Urothelium cell line (cell line): ENCODE measurements around the gene LPAR2.

Experiments
- DNase-seq: peaks from one replicate; pipeline ENCODE4 v3.0.0; 2011; ENCODE audit warnings: low spot score, mixed read lengths
- FAIRE-seq: peaks from 2 replicates; lab custom pipeline; 2011; peaks lifted over from hg19 to GRCh38; lab: Jason Lieb, UNC

Gene LPAR2

DNA sequence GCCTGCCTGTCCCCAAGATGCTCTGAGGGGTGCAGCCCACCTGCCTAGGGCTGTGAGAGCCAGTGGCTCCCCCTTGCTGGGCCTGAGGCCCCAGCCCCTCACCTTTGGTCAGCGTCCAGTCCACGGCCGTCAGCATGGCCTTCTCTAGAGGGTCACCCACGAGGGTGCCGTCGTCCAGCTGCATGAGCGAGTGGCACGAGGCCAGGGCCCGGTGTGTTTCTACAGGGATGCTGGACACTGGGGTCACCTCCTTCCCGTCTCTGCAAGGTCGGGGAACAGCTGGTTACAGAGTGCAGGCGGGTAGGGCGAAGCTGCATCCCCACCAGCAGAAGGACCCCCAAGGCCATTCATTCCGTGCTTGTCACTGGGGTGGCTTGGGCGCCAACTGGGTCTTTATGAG lies 26.4 kb upstream of the LPAR2 start:
- FAIRE-seq = no peak
- DNase-seq = no peak

DNA sequence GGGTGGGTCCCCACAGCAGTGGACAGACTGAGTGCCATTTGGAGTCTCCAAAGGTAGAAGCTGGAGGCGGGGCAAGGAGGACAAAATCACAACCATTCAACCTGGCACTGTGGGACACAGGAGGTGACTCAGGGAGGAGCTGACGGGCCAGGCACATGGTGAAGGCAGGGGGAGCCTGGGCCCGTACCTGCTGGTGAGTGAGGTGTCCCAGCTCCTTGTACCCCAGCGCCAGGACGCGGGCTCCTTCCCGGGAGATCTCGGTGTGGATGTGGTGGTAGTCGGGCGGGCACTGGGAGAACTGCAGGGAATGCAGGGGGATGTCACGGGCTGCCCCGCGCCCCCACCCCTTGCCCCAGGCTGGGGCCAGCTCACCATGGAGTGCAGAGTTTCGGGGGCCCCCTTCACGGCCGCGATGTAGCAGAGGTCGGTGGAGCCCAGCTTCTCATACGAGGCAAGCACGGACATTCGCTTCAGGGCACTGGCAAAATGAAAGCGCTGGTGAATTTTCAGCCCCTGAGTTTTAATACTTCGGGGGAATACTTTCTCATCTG lies 25.7 kb upstream of the LPAR2 start:
- DNase-seq = no peak
- no peak for FAIRE-seq

DNA sequence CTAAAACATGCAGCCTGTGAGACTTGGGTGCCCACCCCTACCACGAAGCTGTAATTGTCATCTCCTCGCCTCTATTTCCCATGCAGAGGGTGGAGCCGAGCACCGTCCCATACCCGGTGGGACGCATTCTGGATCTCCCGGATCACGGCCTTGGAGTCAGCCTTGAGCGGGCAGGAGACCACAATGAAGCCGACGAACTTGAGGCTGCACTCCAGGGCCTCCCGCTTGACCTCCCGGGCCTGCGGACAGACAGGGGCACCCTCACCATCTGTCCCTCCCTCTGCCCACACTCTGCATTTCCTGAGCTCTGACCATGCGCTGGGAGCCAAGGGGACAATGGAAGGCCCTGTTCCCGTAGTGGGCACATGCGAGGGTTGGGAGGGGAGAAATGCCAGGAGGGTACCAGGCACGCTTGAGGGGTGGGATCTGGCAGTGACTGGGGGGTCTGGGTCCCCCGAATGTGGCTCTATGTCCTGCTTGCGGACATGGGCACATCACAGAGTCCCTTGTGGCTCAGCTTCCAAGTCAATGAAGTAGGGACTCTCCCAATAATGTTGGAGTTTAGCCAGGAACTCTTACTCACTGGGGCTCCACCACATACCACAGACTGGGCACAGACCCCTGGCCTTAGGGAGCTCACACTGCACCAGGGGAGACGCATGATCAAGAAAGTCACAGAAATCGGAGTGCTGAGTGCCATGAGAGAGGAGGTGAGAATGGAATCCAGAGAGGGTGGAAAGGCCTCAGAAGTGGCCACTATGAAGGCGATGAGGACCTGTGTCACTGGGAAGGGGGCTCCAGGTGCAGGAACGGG lies 24.7 kb upstream of the LPAR2 start:
- no peak for DNase-seq
- no peak for FAIRE-seq

DNA sequence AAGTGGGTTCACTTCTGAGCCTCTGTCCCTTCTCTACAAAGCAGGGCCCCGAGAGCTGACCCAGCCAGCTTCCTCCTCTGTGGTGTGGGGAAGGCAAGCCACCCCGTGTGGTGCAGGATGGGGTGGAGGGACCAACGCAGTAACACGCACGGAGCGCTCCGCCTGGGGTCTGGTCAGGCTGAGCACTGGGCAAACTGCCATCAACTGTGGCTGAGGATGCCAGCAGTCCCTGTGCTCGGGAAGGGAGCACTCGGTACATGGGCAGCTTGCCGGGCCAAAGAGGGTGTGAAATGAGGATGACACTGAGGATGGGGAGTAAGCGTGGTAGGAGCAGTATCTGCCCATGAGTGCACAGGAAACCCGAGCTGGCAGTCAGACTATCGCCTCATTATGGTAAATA lies 23.1 kb upstream of the LPAR2 start:
- no peak for FAIRE-seq
- no peak for DNase-seq

DNA sequence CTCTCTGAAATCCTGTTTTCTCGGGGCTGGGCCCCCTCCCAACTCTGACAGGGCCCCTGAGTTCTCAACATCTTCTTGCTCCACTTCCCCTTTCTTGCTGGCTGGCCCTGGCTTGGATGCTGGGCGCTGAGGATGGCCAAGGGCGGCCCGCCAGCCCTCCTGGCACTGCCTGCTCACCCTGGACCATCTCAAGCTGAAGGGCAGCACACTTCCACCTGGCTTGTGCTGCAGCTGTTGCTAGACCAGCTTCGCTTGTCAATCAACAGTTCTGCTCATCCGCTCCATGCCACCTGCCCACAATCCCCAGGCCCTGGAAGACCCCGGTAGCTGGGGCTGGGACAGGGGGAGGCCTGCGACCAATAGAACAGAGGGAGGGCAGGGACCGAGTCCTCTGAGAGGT lies 22.3 kb upstream of the LPAR2 start:
- no peak for DNase-seq
- FAIRE-seq = no peak

DNA sequence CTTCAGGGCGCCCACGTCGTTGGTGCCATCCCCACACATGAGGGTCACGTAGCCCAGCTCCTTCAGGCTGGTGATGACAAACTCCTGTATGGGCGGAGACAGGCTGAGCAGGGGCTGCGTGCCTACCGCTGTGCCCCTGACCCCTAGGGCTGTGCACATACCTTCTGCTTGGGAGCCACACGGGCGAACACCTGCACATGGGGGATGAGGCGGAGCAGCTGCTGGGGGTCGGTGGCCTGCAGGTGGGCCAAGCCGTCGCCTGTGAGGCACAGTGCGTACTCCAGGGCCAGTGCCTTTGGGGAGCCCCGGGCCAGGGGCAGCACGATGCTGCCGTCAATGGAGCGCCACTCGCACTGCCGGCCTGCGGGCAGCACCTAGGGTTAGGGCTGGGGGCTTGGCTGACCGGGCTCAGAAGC lies 21.6 kb upstream of the LPAR2 start:
- no peak for FAIRE-seq
- DNase-seq = no peak

DNA sequence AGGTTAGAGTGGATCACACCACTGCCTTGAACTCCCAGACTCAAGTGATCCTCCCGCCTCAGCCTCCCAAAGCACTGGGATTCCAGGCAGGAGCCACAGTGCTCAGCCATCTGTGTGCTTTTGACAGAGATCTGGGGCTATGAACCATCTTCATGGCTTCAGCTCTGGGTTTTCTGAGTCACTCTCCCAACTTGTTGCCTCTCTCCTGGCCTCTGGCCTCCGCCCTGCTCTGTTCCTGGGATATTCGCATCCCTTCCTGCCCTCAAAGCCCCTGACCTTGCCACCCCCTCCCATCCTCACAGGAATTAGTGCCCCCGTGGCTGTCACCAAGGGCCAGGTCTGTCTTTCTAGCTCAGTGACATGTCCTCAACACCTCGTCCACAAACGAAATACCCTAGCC lies 21.1 kb upstream of the LPAR2 start:
- no peak for FAIRE-seq
- no peak for DNase-seq

DNA sequence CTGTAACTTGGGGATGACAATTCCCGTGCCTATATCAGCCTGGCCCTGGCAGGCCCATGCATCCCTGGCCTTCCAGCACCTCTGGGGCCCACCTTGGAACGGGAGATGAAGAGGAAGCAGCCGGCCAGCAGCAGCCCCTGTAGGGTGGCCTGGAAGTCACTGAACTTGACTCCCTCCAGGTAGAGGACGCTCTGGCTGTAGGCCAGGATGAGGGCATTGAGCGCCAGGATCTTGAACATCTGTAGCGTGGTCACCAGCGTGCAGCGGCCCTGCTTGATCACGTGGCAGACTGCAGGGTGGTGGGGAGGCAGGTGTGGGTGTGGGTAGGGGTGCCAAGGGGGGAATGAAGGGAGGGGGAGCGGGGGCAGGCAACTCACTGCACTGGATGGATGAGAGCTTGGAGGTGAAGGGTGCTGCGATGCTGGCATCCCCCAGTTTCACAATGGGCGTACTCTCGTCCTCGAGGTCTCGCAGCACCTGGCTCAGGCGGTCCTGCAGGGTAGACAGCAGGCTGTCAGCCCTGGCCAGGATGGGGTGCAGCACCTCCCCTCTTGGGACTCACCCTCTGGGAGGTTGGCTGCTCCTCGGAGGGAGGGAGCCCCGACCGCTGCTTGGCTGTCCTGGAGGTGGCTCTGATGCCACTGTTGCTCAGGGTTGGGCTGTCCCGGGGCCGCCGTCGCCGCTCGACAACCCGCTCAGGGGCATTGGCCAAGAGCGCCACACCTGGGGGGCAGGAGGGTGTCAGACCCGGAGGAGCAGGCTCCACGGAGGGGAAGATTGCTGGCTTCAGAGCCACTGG lies 19.2 kb upstream of the LPAR2 start:
- no peak for DNase-seq
- FAIRE-seq = no peak

DNA sequence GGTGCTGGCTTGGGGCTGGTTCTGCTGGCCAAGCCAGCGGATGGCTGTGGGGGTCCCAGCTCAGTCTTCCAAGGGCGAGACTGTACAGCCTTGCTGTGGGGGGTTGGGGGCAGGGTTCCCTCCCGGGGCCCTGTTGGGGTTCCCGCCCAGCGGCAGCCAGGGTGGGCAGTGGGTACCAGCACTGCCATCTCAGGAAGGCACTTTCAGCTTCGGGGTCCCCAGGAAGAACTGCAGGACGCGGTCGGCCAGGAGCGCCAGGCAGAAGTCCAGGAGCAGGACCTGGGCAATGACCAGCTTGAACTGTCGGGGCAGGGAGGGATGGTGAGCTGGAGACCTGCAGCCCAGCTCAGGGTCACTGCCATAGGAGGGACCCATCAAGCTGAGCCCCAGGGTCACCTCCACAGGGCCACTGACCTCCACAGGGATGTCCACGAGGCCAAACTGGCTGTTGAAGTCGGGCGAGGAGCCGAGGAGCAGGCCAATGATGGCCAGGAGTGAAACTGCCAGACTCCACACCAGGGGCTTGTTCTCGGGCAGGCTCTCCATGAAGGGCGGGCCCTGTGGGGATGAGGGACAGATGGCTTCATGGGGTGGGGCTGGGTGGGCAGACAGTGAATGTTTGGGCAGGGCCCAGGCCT lies 17.3 kb upstream of the LPAR2 start:
- DNase-seq (no peak), FAIRE-seq (no peak)

DNA sequence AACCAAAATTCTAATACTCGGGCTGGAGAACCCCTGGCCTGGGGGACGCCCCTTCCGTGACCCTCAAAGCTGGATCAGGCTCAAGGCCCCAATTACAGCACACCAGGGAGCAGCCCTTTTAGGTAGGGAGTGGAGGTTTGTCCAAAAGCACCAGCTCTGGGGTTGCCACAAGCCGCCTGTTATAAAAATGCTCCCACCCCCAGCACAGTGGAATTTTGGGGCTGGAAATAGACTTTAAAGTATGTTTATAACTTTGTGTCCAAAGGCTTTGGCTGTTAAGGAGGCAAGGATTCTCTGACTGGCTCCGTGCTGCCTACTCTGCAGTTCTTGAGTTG lies 16.0 kb upstream of the LPAR2 start:
- DNase-seq (no peak), FAIRE-seq (no peak)

DNA sequence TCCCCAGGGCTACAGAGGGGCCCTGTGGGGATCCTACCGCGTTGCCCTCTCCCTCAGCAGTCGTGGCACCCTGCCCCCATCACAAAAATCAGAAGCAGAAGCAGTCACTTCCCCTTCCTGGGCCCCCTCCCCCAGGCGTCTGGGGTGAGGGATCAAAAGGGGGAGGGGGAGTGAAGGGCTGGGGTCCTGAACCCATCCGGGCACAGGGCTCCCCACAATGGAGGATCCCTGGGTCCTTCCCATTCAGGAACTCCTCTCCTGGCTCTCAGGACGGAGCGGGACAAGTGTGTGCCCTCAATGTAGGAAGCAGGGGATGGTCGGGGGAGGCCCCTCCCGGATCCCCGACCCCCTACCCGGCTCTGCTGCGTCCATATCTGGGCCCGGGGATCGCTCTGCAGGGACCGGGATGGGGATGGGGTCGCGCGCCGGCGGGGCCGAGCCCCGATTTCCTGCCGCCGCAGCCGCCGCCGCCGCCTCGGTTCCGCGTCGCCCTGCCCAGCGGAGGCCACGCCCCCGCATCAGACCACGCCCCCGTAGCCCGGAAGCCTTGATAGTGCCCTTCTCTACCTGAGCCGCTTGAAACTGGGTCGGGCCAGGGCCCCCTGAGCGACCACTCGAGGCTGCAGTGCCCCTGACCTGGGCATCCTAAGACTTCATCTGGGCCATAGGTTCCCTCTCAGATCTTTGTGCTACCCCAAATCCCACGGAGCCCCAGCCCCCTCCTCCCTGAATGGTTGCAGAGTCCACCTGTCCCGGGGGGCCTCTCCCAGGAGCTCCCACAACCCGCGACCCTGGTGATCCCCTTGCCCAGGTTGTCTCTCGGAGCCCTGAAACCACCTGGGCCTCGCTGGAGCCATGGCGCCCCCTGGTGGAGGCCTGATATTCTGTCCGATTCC lies 15.4 kb upstream of the LPAR2 start, which contains the start of gene GMIP:
TSS of gene GMIP (minus strand) at position 500 of the 896 bp plus-strand sequence. CDS start at position 372, 128 bp downstream.
- no peak for FAIRE-seq
- peak; percentile 44 for DNase-seq

DNA sequence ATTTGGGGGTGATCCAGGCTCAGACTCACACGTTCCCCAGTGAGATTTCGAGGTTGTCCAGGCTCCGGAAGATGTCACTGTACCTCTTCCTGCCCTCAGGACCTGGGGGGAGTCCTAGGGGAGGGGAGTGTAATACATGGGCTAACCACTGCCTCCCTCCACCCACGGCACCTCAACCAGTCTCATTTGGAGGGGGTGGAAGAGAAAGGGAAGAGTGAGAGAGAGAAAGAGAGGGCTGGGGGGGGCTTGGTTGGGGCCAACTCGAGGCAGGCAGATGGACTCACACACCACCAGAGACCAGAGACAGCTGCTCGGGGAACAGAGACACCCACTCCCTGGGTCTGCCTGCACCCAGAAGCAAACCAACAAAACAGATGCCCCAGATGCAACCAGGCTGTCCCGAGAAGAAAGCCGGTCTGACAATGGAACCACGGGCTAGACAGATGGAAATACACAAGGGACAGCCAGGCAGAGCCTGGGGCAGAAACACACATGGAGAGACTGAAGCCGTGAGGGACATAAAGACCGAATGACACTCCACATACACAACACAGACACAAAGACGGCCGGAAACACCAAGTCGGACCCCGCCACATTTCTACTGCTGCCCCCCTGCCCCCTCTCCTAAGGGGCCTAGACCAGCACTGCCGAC lies 14.6 kb upstream of the LPAR2 start:
- no peak for FAIRE-seq

DNA sequence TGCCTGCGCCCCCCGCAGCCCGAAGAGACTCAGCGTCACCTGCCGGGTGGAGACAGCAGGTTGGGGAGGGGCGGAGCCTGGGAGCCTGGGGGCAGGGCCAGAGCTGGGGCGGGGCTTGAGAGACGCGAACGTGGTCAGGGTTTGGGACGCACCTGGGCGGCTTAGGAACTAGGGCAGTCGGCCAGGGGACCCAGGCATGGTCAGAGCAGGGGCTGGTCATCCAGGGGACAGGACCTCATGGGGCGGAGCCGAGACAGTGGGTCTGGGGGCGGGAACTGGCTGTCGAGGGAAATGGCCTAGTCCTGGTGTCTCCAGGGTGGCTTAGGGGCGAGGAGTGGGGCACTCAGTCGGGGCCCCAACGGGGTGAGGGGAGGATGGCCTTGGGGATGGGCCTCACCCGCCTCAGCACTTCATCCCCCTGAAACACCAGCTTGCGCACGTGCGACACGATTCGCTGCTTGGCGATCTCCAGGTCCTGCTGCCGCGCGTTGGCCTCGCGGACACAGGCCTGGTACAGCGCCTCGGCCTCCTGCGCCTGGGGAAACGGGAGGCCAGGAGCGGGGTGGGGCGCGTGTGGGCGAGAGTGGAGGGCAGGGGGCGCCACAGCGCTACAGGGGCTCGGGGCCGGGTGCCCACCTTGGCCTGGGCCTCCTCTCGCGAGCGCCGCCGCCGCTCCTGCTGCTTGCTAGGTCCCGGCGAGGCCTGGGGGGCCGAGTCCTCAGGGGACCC lies 9.7 kb upstream of the LPAR2 start:
- DNase-seq (no peak), FAIRE-seq (no peak)

More for the DNA sequence above, 14.6 kb upstream of the LPAR2 start:
- peak; percentile 1 for DNase-seq

DNA sequence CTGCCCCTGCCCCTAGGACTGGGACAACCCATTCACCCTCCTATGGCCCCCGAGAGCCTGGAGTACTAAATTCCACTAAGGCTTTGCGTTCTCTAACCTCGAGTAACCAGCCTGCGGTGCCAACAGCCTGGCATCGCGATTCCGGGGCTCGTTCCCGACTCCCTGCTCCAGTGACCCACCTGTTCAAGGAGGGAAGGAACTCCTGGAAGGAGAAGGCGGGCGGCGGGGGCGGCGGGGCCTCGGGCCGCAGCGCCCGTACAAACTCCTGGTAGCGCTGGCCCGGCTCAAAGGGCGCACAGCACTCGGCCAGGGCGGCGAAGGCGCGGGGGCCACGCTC lies 9.1 kb upstream of the LPAR2 start:
- DNase-seq = no peak
- FAIRE-seq = no peak

DNA sequence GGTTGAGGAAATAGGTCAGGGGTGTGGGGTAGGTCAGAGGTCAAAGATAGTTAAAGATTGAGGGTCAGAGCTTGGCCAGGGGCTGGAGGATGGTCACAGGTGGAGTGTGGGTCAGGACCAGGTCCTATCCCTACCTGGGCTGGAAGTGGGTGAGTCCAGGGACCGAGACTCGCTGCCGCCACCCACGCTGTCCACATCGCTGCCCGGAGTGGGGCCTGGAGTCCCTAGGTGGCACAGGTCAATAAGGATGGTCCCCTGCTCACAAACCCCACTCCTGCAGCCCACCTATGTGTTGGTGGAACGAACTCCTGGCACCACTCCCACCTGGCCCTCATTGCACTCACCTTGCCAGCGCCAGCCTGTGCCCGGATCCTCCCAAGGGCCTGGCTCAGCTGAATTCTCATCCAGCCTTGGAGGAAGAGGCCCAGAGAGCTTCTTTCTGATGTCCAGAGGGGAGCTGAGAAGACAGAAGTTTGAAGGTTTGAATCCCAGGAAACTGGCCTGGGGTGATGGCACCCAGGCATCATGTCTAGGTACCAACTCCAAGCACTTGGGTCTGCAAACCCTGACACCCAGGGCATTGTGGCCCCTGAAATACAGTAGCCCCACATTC lies 8.7 kb upstream of the LPAR2 start:
- FAIRE-seq (no peak), DNase-seq (no peak)

DNA sequence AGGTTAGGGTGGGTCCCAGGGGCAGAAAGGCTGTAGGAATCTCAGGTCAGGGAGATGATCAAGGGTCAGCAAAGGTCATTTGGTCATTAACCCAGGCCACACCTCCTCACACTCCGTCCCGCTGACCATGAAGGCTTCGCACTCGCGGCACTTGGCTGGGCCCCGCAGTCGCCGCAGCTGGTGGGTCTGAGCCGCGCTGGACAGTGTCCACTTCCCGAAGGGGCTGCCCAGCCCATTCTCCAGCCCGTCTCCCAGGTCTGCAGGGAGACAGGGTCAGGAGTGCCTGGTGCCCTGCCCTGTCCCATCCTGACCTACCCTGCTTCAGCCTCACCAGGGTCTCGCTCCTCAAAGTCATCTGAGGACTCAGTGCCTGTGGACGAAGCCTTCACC lies 7.3 kb upstream of the LPAR2 start:
- DNase-seq (no peak), FAIRE-seq (no peak)

DNA sequence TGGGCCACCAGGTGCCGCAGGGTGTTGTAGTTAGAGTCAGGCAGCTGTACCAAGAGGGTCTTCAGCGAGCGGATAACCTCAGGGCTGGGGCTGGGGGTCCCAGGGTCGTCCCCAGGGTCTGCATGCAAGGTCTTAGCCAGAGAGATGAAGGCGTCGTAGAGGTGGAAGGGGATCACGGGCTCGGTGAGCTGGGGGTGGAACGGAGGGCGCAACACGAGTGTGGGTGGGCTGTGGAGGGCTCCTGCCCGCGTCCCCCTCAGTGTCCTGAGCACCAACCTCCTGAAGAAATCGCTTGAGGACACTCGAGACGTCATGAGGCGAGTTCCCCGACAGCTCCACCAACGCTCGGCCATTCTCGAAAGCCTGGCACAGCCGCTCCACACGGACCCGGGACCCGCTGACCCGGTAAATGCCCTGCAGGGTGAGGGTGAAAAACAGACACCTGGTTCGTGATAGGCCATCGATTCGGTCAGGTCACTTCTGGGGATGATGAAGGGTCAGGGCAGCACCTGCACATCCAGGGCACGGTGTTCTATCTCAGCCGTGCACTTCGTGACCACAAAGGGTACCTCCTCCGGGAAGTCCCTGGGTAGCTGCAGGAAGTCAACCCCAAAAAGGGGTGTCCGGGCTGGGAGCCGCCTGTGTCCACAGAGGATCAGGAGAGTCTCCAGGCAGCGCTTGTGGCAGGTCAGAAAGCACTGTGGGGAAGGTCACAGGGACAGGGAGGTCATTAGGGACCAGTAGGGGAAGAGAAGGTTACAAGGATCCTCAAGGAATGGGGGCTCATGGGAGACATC lies 6.7 kb upstream of the LPAR2 start:
- no peak for FAIRE-seq
- DNase-seq = no peak
